ENCODE results near the gene C10orf62.

DNA sequence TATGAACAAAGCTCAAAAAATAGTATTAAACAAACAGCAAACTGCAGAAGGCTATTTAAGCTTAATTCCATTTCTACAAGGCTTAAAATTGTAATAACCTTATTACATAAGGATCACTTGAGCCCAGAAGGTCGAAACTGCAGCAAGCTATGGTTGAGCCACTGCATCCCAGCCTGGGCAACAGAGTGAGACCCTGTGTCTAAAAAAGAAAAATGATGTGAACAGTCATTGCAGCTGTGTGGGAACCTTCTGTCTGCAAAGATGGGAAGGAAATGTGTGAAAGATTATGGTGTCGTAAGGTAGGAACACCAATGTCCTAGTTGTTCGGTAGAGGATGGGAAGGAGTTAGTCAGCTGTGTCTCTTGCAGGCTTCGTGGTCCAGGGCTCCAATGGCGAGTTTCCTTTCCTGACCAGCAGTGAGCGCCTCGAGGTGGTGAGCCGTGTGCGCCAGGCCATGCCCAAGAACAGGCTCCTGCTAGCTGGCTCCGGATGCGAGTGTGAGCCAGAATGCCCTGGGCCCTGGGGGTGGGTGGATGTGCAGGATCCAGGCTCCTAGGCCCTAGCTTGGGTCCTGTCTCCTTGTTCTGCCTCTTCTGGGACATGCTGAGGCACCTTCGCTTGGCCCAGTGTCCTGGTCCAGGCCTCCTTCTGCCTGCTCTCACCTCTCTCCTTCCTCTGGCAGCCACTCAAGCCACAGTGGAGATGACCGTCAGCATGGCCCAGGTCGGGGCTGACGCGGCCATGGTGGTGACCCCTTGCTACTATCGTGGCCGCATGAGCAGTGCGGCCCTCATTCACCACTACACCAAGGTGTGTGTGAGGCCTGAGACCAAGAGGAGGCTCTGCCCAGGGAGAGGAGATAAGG is 9.1 kb downstream of the C10orf62 start:
- no peak for TF ChIP-seq GATA2 (IDR thresholded peaks at IDR 0.05; ENCODE audit: low read depth, low read length)
- no peak for TF ChIP-seq GATA3 (IDR thresholded peaks at IDR 0.05; ENCODE audit: low read depth, low read length)

Data from SH-SY5Y (cell line).